K562 (cell line): ENCODE measurements around the gene FTO.

Source experiments
- ELK3 ChIP-seq: fragments of 450-650 bp; formaldehyde crosslinking; IDR thresholded peaks from 2 replicates; pipeline ENCODE4 v1.4.0; 2020; ENCODE audit warnings: mild to moderate bottlenecking
- SAFB2 ChIP-seq: fragments of 200-400 bp; formaldehyde crosslinking; IDR thresholded peaks from 2 replicates; pipeline ENCODE4 v1.6.1; 2018; ENCODE audit warnings: borderline replicate concordance, low read length, low read depth, moderate library complexity; ENCODE audit not compliant: severe bottlenecking
- YY1 ChIP-seq, 3 experiments: IDR thresholded peaks; 2 replicates each; pipeline ENCODE4 v1.6.1; 2011; ENCODE audit warnings: low read length in 2 of 3, mild to moderate bottlenecking in 2 of 3, moderate library complexity in 2 of 3, borderline replicate concordance in 1 of 3, control low read depth in 1 of 3, low read depth in 1 of 3; ENCODE audit not compliant: insufficient read depth in 3 of 3, insufficient replicate concordance in 2 of 3, control insufficient read depth in 1 of 3, insufficient read length in 1 of 3; ENCODE audit errors: extremely low read depth in 1 of 3

GRCh38 chr16:53803998-53804397 is 100.0 kb downstream of the FTO start:
- TF ChIP-seq SAFB2 (no peak), YY1 (IDR thresholded peaks at IDR 0.05; ENCODE audit: borderline replicate concordance in 1 of 3, control insufficient read depth in 1 of 3, extremely low read depth in 1 of 3, insufficient read depth in 3 of 3, insufficient read length in 1 of 3, insufficient replicate concordance in 2 of 3, low read depth in 1 of 3, low read length in 2 of 3) (no peak), ELK3 (CRISPR knock-in tag) (no peak)
